RWPE1 (cell line): ENCODE measurements around the gene SKIC2.

ENCODE experiments used
- CTCF ChIA-PET: fragments of 350-600 bp; sonication (Branson Sonifier 250); formaldehyde crosslinking; extraction: SDS; loops from one replicate; lab custom pipeline; 2021; lab: Yijun Ruan, JAX
- POLR2A ChIA-PET: fragments of 400-600 bp; formaldehyde crosslinking; extraction: SDS; loops from one replicate; lab custom pipeline; 2020; ENCODE audit warnings: antibody characterized with exemption; ENCODE audit not compliant: low non-redundant PET; lab: Yijun Ruan, JAX
- DNase-seq: peaks from one replicate; pipeline ENCODE4 v3.0.0; 2012; ENCODE audit warnings: low spot score
- H3K27ac ChIP-seq: fragments of 450-650 bp; 2 replicates; pipeline ENCODE4 v1.5.1; 2017
- TF ChIP-seq, protein P1 (sequence below): fragments of 450-650 bp; conservative IDR thresholded peaks from 2 replicates; pipeline ENCODE4 v1.5.1; 2017; ENCODE audit warnings: low read depth, mild to moderate bottlenecking

SKIC2 gene

DNA sequence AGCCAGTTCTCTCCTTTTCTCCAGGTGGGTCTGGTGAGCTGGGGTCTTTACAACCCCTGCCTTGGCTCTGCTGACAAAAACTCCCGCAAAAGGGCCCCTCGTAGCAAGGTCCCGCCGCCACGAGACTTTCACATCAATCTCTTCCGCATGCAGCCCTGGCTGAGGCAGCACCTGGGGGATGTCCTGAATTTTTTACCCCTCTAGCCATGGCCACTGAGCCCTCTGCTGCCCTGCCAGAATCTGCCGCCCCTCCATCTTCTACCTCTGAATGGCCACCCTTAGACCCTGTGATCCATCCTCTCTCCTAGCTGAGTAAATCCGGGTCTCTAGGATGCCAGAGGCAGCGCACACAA, 13.8 kb upstream of the SKIC2 start:
- TF ChIP-seq, protein P1, sequence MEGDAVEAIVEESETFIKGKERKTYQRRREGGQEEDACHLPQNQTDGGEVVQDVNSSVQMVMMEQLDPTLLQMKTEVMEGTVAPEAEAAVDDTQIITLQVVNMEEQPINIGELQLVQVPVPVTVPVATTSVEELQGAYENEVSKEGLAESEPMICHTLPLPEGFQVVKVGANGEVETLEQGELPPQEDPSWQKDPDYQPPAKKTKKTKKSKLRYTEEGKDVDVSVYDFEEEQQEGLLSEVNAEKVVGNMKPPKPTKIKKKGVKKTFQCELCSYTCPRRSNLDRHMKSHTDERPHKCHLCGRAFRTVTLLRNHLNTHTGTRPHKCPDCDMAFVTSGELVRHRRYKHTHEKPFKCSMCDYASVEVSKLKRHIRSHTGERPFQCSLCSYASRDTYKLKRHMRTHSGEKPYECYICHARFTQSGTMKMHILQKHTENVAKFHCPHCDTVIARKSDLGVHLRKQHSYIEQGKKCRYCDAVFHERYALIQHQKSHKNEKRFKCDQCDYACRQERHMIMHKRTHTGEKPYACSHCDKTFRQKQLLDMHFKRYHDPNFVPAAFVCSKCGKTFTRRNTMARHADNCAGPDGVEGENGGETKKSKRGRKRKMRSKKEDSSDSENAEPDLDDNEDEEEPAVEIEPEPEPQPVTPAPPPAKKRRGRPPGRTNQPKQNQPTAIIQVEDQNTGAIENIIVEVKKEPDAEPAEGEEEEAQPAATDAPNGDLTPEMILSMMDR = no peak
- peak overlapping the region; percentile 93 for H3K27ac ChIP-seq
- ChIA-PET POLR2A (interaction anchor here (0.7 to 1.2 kb wide), 3 partner anchors 14 to 47 kb away, joined by 4 to 8 read pairs (median 7); partner anchors contain the start of genes SKIC2 and ZBTB12), CTCF (interaction anchor here (0.9 kb wide), 1 partner anchor 11 kb away, joined by 3 read pairs; no protein-coding TSS in a partner anchor)
- no peak for DNase-seq

DNA sequence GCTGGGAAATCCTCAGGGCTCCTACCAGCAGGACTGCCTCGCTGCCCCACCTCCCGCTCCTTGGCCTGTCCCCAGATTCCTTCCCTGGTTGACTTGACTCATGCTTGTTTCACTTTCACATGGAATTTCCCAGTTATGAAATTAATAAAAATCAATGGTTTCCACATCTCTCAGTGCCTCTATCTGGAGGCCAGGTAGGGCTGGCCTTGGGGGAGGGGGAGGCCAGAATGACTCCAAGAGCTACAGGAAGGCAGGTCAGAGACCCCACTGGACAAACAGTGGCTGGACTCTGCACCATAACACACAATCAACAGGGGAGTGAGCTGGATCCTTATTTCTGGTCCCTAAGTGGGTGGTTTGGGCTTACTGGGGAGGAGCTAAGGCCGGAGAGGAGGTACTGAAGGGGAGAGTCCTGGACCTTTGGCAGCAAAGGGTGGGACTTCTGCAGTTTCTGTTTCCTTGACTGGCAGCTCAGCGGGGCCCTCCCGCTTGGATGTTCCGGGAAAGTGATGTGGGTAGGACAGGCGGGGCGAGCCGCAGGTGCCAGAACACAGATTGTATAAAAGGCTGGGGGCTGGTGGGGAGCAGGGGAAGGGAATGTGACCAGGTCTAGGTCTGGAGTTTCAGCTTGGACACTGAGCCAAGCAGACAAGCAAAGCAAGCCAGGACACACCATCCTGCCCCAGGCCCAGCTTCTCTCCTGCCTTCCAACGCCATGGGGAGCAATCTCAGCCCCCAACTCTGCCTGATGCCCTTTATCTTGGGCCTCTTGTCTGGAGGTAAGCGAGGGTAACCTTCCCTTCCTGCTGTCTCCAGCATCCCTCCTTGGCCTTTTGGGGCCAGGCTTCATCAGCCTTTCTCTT, 13.2 kb upstream of the SKIC2 start, which contains the start of gene CFB:
Gene CFB, plus strand, starts transcription at position 589 of the 863 bp plus-strand sequence. Its CDS starts 127 bp downstream, at position 716.
- CTCF ChIA-PET = interaction anchor here (0.9 kb wide), 1 partner anchor 11 kb away, joined by 3 read pairs; no protein-coding TSS in a partner anchor
- DNase-seq = peak; percentile 85
- peak within 1 kb of the TSS; percentile 93 for H3K27ac ChIP-seq
- TF ChIP-seq, protein P1 = no peak
- POLR2A ChIA-PET = interaction anchor here (0.6 to 1.2 kb wide), 4 partner anchors 14 to 47 kb away, joined by 4 to 8 read pairs (median 8); partner anchors contain the start of genes SKIC2 and ZBTB12

DNA sequence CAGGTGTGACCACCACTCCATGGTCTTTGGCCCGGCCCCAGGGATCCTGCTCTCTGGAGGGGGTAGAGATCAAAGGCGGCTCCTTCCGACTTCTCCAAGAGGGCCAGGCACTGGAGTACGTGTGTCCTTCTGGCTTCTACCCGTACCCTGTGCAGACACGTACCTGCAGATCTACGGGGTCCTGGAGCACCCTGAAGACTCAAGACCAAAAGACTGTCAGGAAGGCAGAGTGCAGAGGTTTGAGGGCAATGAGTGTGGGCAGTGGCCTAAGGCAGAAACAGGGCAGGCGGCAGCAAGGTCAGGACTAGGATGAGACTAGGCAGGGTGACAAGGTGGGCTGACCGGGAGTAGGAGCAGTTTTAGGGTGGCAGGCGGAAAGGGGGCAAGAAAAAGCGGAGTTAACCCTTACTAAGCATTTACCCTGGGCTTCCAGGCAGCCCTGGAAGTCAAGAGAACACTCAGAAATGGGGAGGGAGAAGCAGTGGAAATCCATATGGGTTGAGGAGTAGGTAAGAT, 12.5 kb upstream of the SKIC2 start:
- H3K27ac ChIP-seq = peak overlapping the region; percentile 93
- POLR2A ChIA-PET = interaction anchor here (0.6 to 1.1 kb wide), 2 partner anchors 39 to 44 kb away, joined by 8 read pairs; partner anchors contain the start of gene ZBTB12
- TF ChIP-seq, protein P1 = no peak
- no peak for DNase-seq
- CTCF ChIA-PET = no interaction called here

DNA sequence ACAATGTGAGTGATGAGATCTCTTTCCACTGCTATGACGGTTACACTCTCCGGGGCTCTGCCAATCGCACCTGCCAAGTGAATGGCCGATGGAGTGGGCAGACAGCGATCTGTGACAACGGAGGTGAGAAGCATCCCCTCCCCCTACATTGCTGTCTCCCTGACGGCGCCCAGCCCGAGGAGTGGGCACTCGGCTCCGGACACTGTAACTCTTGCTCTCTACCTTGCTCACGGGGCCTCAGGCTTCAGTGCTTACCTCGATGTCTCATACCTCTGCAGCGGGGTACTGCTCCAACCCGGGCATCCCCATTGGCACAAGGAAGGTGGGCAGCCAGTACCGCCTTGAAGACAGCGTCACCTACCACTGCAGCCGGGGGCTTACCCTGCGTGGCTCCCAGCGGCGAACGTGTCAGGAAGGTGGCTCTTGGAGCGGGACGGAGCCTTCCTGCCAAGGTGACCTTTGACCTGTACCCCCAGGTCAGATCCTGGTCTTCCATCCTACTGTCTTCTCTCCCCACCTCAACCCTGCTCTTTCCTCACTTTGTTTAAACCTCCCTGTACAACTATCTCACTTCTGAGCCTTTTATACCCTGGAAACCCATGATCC, 11.8 kb upstream of the SKIC2 start:
- CTCF ChIA-PET = no interaction called here
- no peak for DNase-seq
- TF ChIP-seq, protein P1 = no peak
- peak overlapping the region; percentile 93; the same call in 1 of the 2 replicates for H3K27ac ChIP-seq
- POLR2A ChIA-PET = no interaction called here

DNA sequence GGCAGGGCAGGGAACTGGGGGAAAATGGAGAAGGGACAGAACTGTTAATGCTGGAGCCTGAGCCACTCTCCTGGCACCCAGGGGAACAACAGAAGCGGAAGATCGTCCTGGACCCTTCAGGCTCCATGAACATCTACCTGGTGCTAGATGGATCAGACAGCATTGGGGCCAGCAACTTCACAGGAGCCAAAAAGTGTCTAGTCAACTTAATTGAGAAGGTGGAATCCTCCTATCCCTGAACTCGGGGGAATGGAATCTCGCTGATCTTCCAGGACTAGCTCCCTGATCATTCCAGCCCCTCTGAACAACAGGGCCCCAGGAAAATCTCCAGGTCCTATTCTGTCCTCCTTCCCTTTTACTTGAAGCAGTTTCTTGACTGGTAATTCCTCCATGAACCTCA, 11.1 kb upstream of the SKIC2 start:
- POLR2A ChIA-PET = no interaction called here
- H3K27ac ChIP-seq = 0 out of 2 replicates have a peak overlapping the region, but pooled peaks have one; percentile 8
- DNase-seq = no peak
- TF ChIP-seq, protein P1 = no peak
- CTCF ChIA-PET = no interaction called here

DNA sequence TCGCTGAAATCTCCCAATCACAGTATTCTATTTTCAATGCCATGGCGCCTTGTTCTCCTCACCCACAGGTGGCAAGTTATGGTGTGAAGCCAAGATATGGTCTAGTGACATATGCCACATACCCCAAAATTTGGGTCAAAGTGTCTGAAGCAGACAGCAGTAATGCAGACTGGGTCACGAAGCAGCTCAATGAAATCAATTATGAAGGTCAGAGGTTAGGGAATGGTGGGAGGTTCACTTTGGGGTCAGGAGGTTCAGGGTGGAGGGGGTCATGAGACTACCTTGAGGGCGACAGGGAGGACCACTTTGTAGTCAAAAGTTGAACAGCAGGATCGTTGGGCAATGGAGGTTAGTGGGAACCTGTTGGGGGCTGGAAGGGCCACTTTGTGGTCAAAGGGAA, 10.7 kb upstream of the SKIC2 start:
- TF ChIP-seq, protein P1 = no peak
- no peak overlapping the region for H3K27ac ChIP-seq
- POLR2A ChIA-PET = no interaction called here
- no peak for DNase-seq
- CTCF ChIA-PET = no interaction called here
